GM12878 (cell line): Measurements from ENCODE around the gene HYPK. TPM values are rescaled to one million over a fixed set of nuclear protein-coding genes. Genes with fewer than 3 reads are reported as not detected.

Experiments used
- ATAC-seq: fragments of 200-7000 bp; cut with Tn5 transposase; 3 replicates; pipeline ENCODE4 v1.9.1; 2020; ENCODE audit warnings: mild to moderate bottlenecking, moderate library complexity
- BruUV-seq: library from RNA; stranded (reverse); fragments of 400-500 nt; replicated peaks from 2 replicates; lab custom pipeline; 2021; lab: Mats Ljungman, UMichigan
- CTCF ChIA-PET: fragments of 300-600 bp; sonication (Branson Sonifier 250); formaldehyde crosslinking; extraction: SDS; loops from one replicate; lab custom pipeline; 2021; ENCODE audit warnings: inconsistent platforms; lab: Yijun Ruan, JAX
- POLR2A ChIA-PET: fragments of 350-600 bp; formaldehyde crosslinking; extraction: SDS; loops from one replicate; lab custom pipeline; 2021; ENCODE audit warnings: inconsistent platforms; lab: Charles Lee
- RAD21 ChIA-PET: fragments of 300-600 bp; sonication (Branson Sonifier 250); formaldehyde crosslinking; loops from one replicate; lab custom pipeline; 2023; ENCODE audit warnings: antibody characterized with exemption; ENCODE audit not compliant: unreplicated experiment; lab: Charles Lee
- SMC1A ChIA-PET: fragments of 300-600 bp; sonication (Branson Sonifier 250); formaldehyde crosslinking; loops from one replicate; lab custom pipeline; 2023; ENCODE audit not compliant: unreplicated experiment, uncharacterized antibody; lab: Charles Lee
- DNase-seq: peaks from one replicate; pipeline ENCODE4 v3.0.0-alpha.2; 2011; ENCODE audit warnings: low read depth, low spot score
- FAIRE-seq: peaks from 3 replicates; lab custom pipeline; 2011; peaks lifted over from hg19 to GRCh38; lab: Jason Lieb, UNC
- H2AFZ ChIP-seq: 2 replicates; pipeline ENCODE4 v1.6.0; 2011; ENCODE audit warnings: low read depth, low read length, control low read depth; ENCODE audit not compliant: control insufficient read depth
- H3K27ac ChIP-seq: 2 replicates; pipeline ENCODE4 v1.5.1; 2011; ENCODE audit warnings: control low read depth; ENCODE audit not compliant: control insufficient read depth, insufficient read depth
- H3K27me3 ChIP-seq, 2 experiments: replicated peaks in 1 of 2; 2 replicates each; pipeline versions ENCODE4 v1.6.0 to v1.6.1; 2011; ENCODE audit warnings: low read length in 1 of 2; ENCODE audit not compliant: control insufficient read depth in 2 of 2, insufficient read depth in 2 of 2
- H3K36me3 ChIP-seq, 2 experiments: 2 replicates each; pipeline ENCODE4 v1.5.1; 2011; ENCODE audit warnings: low read length in 1 of 2; ENCODE audit not compliant: control insufficient read depth in 2 of 2, insufficient read depth in 2 of 2
- H3K4me1 ChIP-seq: 2 replicates; pipeline ENCODE4 v1.6.1; 2011; ENCODE audit warnings: mild to moderate bottlenecking, low read length, moderate library complexity, mixed read lengths; ENCODE audit not compliant: control insufficient read depth, insufficient read depth
- H3K4me2 ChIP-seq: 2 replicates; pipeline ENCODE4 v1.6.0; 2011; ENCODE audit warnings: control low read depth; ENCODE audit not compliant: control insufficient read depth, insufficient read depth
- H3K4me3 ChIP-seq: fragments of 200-600 bp; sonication (generic); 2 replicates; pipeline ENCODE4 v1.5.1; 2016
- H3K79me2 ChIP-seq: 2 replicates; pipeline ENCODE4 v1.6.0; 2011; ENCODE audit warnings: low read length; ENCODE audit not compliant: control insufficient read depth, insufficient read depth
- H3K9ac ChIP-seq: 2 replicates; pipeline ENCODE4 v1.8.0; 2011; ENCODE audit warnings: low read length, control low read depth, mixed read lengths; ENCODE audit not compliant: control insufficient read depth, insufficient read depth
- H3K9me3 ChIP-seq: replicated peaks from 3 replicates; pipeline ENCODE4 v1.5.1; 2011; ENCODE audit warnings: mild to moderate bottlenecking, low read length; ENCODE audit not compliant: control insufficient read depth, insufficient read depth
- H4K20me1 ChIP-seq: 2 replicates; pipeline ENCODE4 v1.6.0; 2011; ENCODE audit not compliant: control insufficient read depth, insufficient read depth
- BACH1 ChIP-seq: fragments of 450-650 bp; IDR thresholded peaks from 2 replicates; pipeline ENCODE4 v1.6.1; 2017; ENCODE audit warnings: mild to moderate bottlenecking, borderline replicate concordance
- BHLHE40 ChIP-seq, 2 experiments: fragments of 450-650 bp in 1 of 2; IDR thresholded peaks; 2 replicates each; pipeline ENCODE4 v1.6.1; 2011 to 2017; ENCODE audit warnings: low read depth in 2 of 2, borderline replicate concordance in 1 of 2, improper control_type of control experiment in 1 of 2, low read length in 1 of 2, mild to moderate bottlenecking in 1 of 2
- BMI1 ChIP-seq: fragments of 450-650 bp; IDR thresholded peaks from 2 replicates; pipeline ENCODE4 v1.6.1; 2016; ENCODE audit warnings: mild to moderate bottlenecking, moderate library complexity, borderline replicate concordance
- CTCF ChIP-seq, 3 experiments: IDR thresholded peaks in 2 of 3; conservative IDR thresholded peaks in 1 of 3; 2 replicates each; pipeline ENCODE4 v1.5.1; 2011; ENCODE audit warnings: low read depth in 3 of 3, low read length in 3 of 3, mild to moderate bottlenecking in 3 of 3, control low read depth in 2 of 3, moderate library complexity in 2 of 3, inconsistent platforms in 1 of 3, mixed read lengths in 1 of 3; ENCODE audit not compliant: control insufficient read depth in 2 of 3, insufficient read depth in 1 of 3; ENCODE audit errors: extremely low read depth in 1 of 3
- EED ChIP-seq: sonication (generic); IDR thresholded peaks from 2 replicates; pipeline ENCODE4 v1.6.1; 2016; ENCODE audit warnings: antibody characterized with exemption, low read depth
- EP300 ChIP-seq, 2 experiments: fragments of 150-350 bp in 1 of 2; IDR thresholded peaks; 2 replicates each; pipeline ENCODE4 v1.6.1; 2011 to 2012; ENCODE audit warnings: low read depth in 2 of 2, low read length in 2 of 2, borderline replicate concordance in 1 of 2, improper control_type of control experiment in 1 of 2, inconsistent platforms in 1 of 2; ENCODE audit not compliant: control insufficient read depth in 1 of 2
- IKZF2 ChIP-seq, 2 experiments: fragments of 450-650 bp; IDR thresholded peaks; 2 replicates each; pipeline ENCODE4 v1.6.1; 2017; ENCODE audit warnings: mild to moderate bottlenecking in 2 of 2, moderate library complexity in 2 of 2
- MTA3 ChIP-seq: IDR thresholded peaks from 2 replicates; pipeline ENCODE4 v1.6.1; 2012; ENCODE audit warnings: low read length, inconsistent platforms, borderline replicate concordance
- PAX5 ChIP-seq: IDR thresholded peaks from 2 replicates; pipeline ENCODE4 v1.6.1; 2011; ENCODE audit warnings: low read depth, low read length, borderline replicate concordance
- RAD21 ChIP-seq: IDR thresholded peaks from 2 replicates; pipeline ENCODE4 v1.6.1; 2011; ENCODE audit warnings: mild to moderate bottlenecking, low read depth, low read length, moderate library complexity; ENCODE audit not compliant: insufficient read depth
- RUNX3 ChIP-seq: IDR thresholded peaks from 2 replicates; pipeline ENCODE4 v1.6.1; 2012; ENCODE audit warnings: low read length, inconsistent platforms
- SIX5 ChIP-seq: IDR thresholded peaks from 2 replicates; pipeline ENCODE4 v1.6.1; 2011; ENCODE audit warnings: mild to moderate bottlenecking, low read depth, low read length, moderate library complexity; ENCODE audit not compliant: severe bottlenecking
- TAF1 ChIP-seq: IDR thresholded peaks from 2 replicates; pipeline ENCODE4 v1.6.1; 2011; ENCODE audit warnings: mild to moderate bottlenecking, low read depth, low read length, borderline replicate concordance
- TCF12 ChIP-seq: IDR thresholded peaks from 2 replicates; pipeline ENCODE4 v1.6.1; 2011; ENCODE audit warnings: low read depth, mild to moderate bottlenecking, low read length
- TCF3 ChIP-seq: IDR thresholded peaks from 2 replicates; pipeline ENCODE4 v1.6.1; 2012; ENCODE audit warnings: low read depth, mild to moderate bottlenecking, low read length, borderline replicate concordance; ENCODE audit not compliant: insufficient read depth
- YBX1 ChIP-seq: fragments of 450-650 bp; IDR thresholded peaks from 2 replicates; pipeline ENCODE4 v1.6.1; 2016; ENCODE audit warnings: antibody characterized with exemption
- YY1 ChIP-seq: IDR thresholded peaks from 2 replicates; pipeline ENCODE4 v1.6.1; 2011; ENCODE audit warnings: low read depth, mild to moderate bottlenecking, low read length
- WGBS: methylation state at CpG from one replicate; pipeline ENCODE4 v1.1.6; 2016; ENCODE audit warnings: low lambda C conversion rate; ENCODE audit not compliant: insufficient replicate concordance, insufficient coverage; ENCODE audit errors: missing lambda C conversion rate; 5-methylcytosine and 5-hydroxymethylcytosine counted together
- in situ Hi-C: fragments of 300-500 bp; cut with MboI; formaldehyde crosslinking; loops from 9 replicates; pipeline ENCODE4 v1.14.3; 2018; ENCODE audit warnings: mixed read lengths
- intact Hi-C: fragments of 100-400 bp; cut with micrococcal nuclease; formaldehyde crosslinking; loops from one replicate; pipeline ENCODE4 v1.14.2; 2022; ENCODE audit not compliant: unreplicated experiment
- polyA plus RNA-seq, 11 experiments: library from polyadenylated mRNA; depleted of rRNA in 4 of 11; unstranded in 6 of 11; stranded (reverse) in 5 of 11; fragments of >200 nt; fragmentation: Nextera tagmentation in 4 of 11; fragmentation: Illumina TruSeq in 1 of 11; extraction: Ambion mirVana in 4 of 11; extraction: Trizol in 1 of 11; gene quantifications; 1 replicate in 1 of 11; 2 replicates in 10 of 11; pipeline versions ENCODE4 v1.2.1 to v1.2.3, GENCODE V29; 2011 to 2016; ENCODE audit warnings: inconsistent platforms in 2 of 11, missing spikeins in 2 of 11, low read depth in 1 of 11
- total RNA-seq, 4 experiments: library from RNA; depleted of rRNA in 3 of 4; stranded (reverse); fragments of >200 nt in 3 of 4; fragmentation: Illumina TruSeq in 1 of 4; extraction: Trizol in 1 of 4; gene quantifications; 2 replicates each; pipeline versions ENCODE4 v1.2.1 to v1.2.3, GENCODE V29; 2013 to 2021
- TF ChIP-seq, protein P1 (sequence below): fragments of 450-650 bp; IDR thresholded peaks from 2 replicates; pipeline ENCODE4 v1.6.1; 2018; ENCODE audit warnings: borderline replicate concordance, mild to moderate bottlenecking; ENCODE audit not compliant: partially characterized antibody

HYPK gene
- total and polyA plus RNA-seq, 10 of the 15 experiments (the other 5 are each of a cell fraction or from before 2014, with no cell fraction given), result 8.0 to 38.4 (median 17.5) TPM

DNA sequence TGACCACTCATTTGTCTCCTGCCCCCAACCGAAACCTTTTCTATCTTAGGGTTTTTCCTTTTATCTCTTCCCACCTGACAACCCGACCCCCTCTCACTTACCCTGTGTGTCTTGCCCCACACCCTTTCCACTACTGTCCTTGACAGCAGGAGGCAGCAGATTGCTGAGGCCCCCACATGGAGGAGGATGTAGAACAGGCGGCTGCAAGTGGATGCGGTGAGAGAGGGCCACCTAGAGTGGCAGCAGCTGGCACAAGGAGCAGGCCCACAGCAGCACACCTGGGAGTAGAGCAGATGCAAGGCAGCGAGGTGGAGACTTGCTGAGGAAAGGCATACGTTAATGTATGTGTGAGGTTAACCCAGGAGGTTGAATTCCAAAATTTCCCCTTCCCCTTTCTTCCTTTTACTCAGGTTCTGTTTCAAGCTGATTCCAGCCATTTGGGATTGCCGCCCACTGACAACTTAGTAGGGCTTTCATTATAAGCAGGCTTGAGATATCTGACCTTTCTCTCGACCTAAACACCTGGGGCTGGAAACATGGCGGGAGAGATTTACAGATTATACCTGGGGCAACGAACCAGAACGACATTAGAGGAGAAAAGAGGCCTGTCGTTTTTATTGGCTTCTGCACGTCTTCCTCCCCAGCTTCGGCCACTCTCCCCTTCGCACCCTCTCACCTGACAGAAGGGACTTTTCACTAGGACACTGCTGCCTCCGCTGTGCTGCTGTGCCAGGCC, 1.0 kb upstream of the HYPK start:
- SMC1A ChIA-PET, result interaction anchor here (0.7 to 2.5 kb wide), 5 partner anchors 9 to 37 kb away, joined by 3 to 18 read pairs (median 4); partner anchors contain the start of genes MFAP1 and WDR76
- Histone ChIP-seq H3K27ac (peak overlapping the region; percentile 75), H3K9ac (no peak overlapping the region), H2AFZ (no peak overlapping the region), H3K4me3 (no peak overlapping the region; the same call in 1 of the 2 replicates), H3K9me3 (no peaks in the 10 kb centered on the region), H3K79me2 (peaks cover 28% of the 10 kb centered on the region), H3K4me2 (peak overlapping the region; percentile 2), H3K4me1 (peaks cover 27% of the 10 kb centered on the region), H4K20me1 (no peaks in the 10 kb centered on the region; the same call in none of the 2 replicates), H3K27me3 (no peaks in the 10 kb centered on the region), H3K36me3 (peaks cover 3 to 34% of the 10 kb centered on the region in 2 experiments)
- CTCF ChIA-PET, result interaction anchor here (0.8 to 1.9 kb wide), 5 partner anchors 9 to 29 kb away, joined by 3 to 9 read pairs (median 6); partner anchors contain the start of gene ELL3
- RAD21 ChIA-PET, result interaction anchor here (1.0 to 4.3 kb wide), 4 partner anchors 10 to 28 kb away, joined by 3 to 19 read pairs (median 16); partner anchors contain the start of genes ELL3, MFAP1 and WDR76
- no TSS peak for BruUV-seq
- no peak for FAIRE-seq
- POLR2A ChIA-PET, result interaction anchor here (1.6 to 4.6 kb wide), 3 partner anchors 9 to 25 kb away, joined by 7 to 41 read pairs (median 21); partner anchors contain the start of genes ELL3, MFAP1 and SERF2
- 52% methylated on average over 16 of the region's 16 CpGs for WGBS
- DNase-seq, result no peak
- intact Hi-C loops (no loop called here), in situ Hi-C loops (loop anchor here (10.0 to 25.0 kb wide), 2 partner anchors 925 to 1537 kb away; partner anchors contain the start of genes GANC and TMEM87A)
- ATAC-seq, result peak; percentile 68
- TF ChIP-seq SIX5 (no peak), YY1 (0 out of 2 replicates have a peak, but pooled peaks have one; percentile 1), YBX1 (no peak), TCF12 (peak; percentile 51; the same call in 1 of the 2 replicates), RAD21 (peak; percentile 31; the same call in 1 of the 2 replicates), BACH1 (no peak), BMI1 (0 out of 2 replicates have a peak, but pooled peaks have one; percentile 12), BHLHE40 (IDR thresholded peaks at IDR 0.05; ENCODE audit: borderline replicate concordance in 1 of 2, low read depth in 2 of 2, low read length in 1 of 2) (no peak), EED (peak; percentile 59), IKZF2 (IDR thresholded peaks at IDR 0.05) (peak in 1 of 2 experiments; percentile 35; a peak in 1 of 4 replicates), TCF3 (peak; percentile 43; the same call in 1 of the 2 replicates), MTA3 (0 out of 2 replicates have a peak, but pooled peaks have one; percentile 9), RUNX3 (peak; percentile 44), EP300 (IDR thresholded peaks at IDR 0.05; ENCODE audit: borderline replicate concordance in 1 of 2, control insufficient read depth in 1 of 2, low read depth in 2 of 2, low read length in 2 of 2) (no peak), CTCF (IDR thresholded peaks at IDR 0.05 in 2 of 3, conservative IDR thresholded peaks at IDR 0.05 in 1 of 3; ENCODE audit: control insufficient read depth in 2 of 3, extremely low read depth in 1 of 3, insufficient read depth in 1 of 3, low read depth in 3 of 3, low read length in 3 of 3) (peak in 2 of 3 experiments; percentile 21 to 46; a peak in 3 of 6 replicates), PAX5 (0 out of 2 replicates have a peak, but pooled peaks have one; percentile 6), TAF1 (no peak)
- TF ChIP-seq, protein P1, sequence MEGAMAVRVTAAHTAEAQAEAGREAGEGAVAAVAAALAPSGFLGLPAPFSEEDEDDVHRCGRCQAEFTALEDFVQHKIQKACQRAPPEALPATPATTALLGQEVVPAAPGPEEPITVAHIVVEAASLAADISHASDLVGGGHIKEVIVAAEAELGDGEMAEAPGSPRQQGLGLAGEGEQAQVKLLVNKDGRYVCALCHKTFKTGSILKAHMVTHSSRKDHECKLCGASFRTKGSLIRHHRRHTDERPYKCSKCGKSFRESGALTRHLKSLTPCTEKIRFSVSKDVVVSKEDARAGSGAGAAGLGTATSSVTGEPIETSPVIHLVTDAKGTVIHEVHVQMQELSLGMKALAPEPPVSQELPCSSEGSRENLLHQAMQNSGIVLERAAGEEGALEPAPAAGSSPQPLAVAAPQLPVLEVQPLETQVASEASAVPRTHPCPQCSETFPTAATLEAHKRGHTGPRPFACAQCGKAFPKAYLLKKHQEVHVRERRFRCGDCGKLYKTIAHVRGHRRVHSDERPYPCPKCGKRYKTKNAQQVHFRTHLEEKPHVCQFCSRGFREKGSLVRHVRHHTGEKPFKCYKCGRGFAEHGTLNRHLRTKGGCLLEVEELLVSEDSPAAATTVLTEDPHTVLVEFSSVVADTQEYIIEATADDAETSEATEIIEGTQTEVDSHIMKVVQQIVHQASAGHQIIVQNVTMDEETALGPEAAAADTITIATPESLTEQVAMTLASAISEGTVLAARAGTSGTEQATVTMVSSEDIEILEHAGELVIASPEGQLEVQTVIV, result no peak
